ENCODE measurements around the gene TNFRSF17.

GRCh38 chr16:12009922-12010321 is 44.9 kb downstream of the TNFRSF17 start:
- no peak for TF ChIP-seq CTCF (IDR thresholded peaks at IDR 0.05)
- no peak for TF ChIP-seq EZH2 (IDR thresholded peaks at IDR 0.05)
- no peak for TF ChIP-seq EZH2phosphoT487 (IDR thresholded peaks at IDR 0.05)
